GM18868 (cell line): ENCODE results near the gene TMEM179.

ENCODE experiments used
- ATAC-seq: cut with Tn5 transposase; IDR thresholded peaks from one replicate; pipeline ENCODE4 v1.9.1; 2021; ENCODE audit warnings: mild to moderate bottlenecking, moderate library complexity; ENCODE audit not compliant: unreplicated experiment

Gene TMEM179

DNA sequence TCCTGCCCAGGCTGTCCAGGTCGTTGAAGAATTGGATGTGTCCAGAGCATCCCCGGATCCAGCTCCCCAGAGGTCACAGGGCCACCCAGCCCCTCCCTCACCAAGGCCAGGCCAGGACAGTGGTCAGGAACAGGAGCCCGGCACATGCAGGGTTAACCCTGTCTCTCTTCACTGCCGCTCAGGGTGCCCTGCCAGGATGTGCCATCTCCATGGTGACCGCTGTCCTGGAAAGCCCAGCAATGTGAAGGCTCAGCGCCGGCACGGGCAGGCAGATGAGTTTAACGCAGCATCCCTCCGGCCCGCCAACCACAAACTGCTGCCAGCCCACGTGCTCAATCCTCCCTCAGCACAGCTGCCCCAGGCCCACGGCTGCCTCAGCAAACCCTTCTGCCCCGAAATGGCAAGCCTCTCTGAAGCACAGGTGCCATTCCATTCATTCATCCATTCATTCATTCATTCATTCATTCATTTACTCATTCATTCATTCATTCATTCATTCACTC, 4.4 kb downstream of the TMEM179 start:
- ATAC-seq, result no peak

DNA sequence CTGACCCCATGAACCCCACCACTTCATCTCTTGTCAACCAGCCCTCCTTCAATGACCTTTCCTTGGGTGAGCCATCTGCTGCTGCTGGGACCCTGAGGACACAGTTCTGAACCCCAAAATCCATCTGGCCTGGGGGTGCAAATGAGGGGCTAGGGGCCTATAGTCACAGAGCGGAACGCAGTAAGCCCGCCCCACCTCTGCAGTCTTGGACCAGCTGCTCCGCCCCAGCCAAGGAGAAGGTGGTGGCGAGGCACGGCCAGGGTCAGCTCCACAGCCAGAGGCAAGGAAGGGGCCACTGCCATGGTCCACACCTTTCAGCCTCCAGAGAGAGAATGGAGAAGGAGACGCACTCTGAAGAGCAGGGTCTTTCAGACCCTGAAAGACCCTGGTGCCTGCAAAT, 5.1 kb downstream of the TMEM179 start:
- ATAC-seq, result no peak

DNA sequence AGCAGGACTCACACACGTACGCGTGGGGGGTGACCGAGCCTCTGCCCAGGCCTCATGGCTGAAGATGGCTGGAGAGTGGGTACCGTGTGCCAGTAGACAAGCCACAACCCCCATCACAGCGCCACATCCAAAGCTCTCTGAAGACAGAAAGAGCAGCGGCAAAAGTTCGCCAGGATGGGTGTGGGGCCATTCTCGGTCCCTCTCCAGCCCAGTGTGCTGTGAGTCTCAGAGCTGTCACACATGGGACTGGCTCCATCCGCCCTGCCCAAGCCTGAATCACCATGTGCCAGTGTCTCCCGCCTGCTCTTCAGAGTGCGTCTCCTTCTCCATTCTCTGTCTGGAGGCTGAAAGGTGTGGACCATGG, 5.7 kb downstream of the TMEM179 start:
- no peak for ATAC-seq

DNA sequence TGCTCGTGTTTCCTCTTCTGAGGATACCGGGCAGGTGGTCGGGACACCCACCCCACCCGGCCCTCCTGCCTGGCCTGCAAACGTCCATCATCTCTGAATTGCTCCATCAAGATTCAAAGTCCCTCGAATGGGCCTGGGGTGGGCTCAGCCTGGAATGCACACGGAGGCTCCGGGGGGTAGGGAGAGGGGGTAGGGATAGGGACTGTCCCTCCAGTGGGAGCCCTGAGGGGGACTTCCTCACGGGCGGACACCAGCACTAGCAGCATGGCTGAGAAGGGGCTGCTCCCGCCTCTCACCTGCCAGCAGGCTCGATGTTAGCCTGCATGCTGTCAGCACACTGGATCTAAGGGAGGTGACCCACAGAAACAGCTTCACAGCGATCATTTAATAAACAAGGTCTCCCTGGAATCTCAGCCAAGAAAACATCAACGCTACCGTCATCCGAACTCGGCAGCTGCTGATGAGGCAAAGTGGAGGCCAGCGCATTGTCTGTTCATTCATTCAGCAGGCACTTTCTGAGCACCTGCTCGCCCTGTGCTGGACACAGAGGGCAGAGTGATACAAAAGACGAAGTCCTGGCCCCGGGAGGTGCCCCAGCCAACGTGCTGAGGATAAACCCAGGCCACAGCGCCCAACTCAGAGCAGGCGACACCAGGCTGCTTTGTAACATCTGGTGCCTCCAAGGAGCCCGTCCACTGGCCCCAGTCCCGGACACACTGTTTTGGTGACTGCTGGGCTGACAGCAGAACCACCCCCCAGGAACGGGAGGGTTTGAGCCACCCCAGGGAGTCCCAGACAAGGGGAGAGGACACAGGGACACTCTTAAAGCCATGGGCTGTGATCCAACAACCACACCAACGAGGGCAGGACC, 6.3 kb downstream of the TMEM179 start:
- no peak for ATAC-seq

DNA sequence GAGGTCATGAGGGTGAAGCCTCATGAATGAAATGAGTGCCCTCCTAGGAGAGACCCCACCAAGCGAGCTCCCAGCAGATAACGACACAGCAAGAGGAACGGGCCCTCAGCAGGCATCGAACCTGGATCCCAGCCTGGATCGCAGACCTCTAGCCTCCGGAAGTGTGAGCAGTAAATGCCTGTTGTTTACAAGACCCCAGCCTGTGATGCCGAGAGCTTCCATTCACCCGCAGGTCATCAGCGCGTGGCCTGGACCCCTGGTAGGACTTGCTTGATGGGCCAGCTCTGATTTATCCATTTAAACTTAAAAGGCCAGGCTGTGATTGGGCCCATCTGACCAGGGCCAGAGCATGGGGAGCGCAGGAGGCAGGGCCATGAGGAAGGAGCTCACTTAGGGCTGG, 7.0 kb downstream of the TMEM179 start:
- no peak for ATAC-seq

DNA sequence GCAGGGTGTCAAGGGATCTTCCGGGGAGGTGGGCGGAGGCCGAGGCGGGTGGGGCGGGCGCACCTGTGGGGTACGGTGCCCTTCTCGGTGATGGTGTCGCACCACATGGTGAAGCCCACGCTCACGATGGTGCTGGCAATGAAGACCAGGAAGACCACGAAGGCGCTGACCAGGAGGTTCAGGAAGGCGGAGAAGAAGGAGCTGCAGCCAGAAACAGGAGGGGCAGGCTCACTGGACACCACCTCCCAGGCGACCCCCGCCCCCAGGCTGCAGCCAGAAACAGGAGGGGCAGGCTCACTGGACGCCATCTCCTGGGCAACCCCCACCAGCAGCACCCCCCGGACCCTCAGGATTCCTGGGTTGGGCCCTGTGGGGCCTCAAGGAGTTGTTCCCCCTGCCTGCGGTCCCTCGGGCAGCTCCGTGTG, 7.6 kb downstream of the TMEM179 start:
- no peak for ATAC-seq

DNA sequence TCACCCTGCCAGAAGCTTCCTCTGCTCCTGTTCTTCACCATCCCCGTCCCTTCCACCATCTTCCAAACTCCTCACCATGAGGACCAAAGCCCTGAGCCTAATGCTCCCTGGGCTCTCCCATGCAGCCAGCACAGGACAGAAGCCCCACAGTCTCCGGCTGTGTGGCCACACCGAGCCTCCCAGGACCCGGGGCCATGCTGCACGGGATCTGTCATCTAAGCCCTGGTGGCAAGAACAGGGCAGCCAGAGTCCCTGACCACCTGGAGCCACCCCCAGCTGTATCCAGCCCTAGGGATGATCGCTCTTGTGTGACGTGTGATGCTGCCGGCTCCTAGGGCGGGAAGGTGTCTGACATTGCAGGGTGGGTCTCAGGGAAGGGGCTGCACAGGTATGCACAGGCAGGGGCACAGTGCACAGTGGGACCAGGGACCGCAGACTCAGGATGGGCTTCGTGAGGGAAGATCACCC, 8.1 kb downstream of the TMEM179 start:
- ATAC-seq, result no peak

DNA sequence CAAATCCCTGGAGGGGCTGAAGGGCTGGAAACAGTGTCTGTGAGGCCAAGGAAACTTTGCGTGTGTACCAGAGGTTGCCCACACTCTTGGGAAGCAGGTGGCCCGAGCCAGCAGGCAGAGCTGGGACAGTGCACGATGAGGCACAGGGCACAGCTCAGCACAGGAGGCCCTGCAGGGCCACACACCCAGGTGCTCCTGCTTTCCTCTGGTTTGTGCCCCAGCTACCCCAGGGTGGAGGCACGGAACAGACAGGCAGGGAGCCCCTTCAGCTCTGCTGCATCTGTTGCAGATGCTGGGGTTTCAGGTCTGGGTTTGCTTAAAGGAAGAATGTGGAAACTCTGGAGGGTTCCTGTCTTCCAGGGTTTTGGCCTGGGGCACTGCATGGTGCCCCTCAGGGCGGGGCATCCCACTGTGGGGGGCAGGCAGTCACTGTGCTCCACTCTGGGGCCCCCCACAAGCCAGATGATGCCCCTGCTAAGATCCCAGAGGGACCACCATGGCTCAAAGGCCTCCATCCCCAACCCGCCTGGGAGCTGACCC, 8.6 kb downstream of the TMEM179 start:
- ATAC-seq, result no peak

DNA sequence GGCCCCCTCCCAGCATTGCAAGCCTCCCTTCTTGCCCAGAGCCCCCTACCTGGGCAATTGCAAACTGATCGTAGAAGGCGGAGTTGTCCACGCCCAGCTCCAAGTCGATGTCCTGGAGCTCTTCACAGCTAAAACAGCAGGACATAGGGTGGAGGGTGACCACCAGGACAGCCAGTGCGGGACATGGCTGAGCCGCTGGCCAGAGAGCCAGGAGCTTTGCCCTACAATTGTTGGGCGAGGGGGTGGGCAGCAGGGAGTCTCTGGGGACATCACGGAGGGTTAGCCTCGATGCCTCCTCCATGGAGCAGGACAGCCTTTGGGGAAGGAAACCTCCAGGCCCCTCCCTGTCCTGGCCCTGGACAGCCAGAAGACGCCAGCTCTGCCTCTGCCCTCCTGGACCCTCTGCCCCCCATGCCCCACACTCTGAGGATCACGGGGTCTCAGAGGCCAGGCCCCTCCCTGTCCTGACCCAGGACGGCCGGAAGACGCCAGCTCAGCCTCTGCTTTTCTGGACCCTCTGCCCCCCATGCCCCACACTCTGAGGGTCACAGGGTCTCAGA, 9.4 kb downstream of the TMEM179 start:
- no peak for ATAC-seq

DNA sequence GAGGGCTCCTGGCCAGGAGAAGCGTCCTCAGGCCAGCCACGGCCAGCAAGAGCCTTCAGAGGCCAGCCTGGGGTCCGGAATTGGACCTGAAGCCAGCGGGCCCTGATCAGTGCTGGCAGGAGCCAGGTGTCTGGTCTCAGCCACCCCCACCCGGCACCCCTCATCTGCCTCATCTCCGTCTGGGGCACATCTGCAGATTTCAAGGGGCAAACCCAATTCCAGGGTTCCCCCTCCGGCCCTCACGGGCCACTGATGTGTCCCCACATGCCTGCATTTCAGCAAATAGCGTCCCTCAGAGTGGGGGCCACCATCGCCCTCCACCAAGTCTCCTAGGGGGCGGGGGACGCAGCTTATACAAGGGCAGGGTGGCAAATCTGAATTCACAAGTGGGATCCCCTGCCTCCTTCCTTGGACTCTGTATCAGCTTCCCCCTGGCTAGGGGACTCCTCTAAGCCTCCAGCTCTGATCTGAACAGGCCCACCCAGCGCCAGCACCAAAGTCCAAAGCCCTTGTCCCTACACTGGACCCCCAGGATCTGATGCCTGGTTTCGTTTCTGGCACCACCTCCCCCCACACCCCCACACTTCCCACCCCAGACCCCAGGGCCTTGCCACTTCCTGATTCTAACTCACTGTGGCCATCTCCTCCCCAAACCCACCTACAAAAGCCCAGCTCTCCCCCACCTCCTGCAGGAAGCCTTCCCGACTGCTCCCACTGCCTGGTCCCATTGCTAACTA, 10.1 kb downstream of the TMEM179 start:
- no peak for ATAC-seq

DNA sequence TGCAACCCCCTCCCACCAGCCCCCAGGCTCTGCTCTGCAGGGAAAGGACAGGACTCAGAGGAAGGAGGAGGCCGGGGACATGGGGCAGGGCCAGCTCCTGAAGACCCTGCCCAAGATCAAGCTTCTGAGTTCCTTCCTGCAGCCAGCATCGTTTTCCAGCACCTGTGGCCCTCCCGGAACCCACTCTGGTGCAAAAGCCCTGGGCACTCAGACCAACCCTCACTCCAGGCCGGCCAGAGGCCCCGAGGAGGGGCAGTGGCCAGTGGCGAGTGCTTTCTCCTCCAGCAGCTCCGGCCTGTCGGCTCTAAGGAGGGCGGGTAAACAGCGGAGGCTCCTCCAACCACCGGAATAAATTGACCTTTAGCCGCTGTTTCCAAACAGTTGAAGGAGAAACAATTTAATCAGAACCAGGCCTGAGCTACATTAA, 10.8 kb downstream of the TMEM179 start:
- no peak for ATAC-seq

DNA sequence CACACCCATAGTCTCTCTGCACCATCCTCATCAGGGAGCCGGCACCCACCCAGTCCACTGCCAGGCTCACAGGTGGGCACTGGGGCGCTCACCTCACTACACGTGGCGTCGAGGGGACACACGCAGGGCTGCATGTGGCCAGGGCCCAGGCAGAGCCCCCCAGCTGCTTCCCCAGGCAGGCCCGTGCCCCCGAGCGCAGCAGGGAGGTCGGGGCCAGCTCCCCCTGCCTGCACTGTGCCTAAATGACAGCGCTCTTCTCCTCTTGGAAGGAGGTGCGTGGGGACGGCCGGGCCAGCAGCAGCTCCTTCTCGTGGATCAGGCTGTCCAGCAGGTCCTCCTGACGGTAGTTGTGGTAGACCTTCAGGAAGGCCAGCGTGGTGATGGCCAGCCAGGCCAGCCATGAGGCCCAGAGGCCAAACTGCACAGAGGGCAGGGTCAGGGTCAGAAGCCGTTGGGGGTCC, 11.3 kb downstream of the TMEM179 start:
- no peak for ATAC-seq

DNA sequence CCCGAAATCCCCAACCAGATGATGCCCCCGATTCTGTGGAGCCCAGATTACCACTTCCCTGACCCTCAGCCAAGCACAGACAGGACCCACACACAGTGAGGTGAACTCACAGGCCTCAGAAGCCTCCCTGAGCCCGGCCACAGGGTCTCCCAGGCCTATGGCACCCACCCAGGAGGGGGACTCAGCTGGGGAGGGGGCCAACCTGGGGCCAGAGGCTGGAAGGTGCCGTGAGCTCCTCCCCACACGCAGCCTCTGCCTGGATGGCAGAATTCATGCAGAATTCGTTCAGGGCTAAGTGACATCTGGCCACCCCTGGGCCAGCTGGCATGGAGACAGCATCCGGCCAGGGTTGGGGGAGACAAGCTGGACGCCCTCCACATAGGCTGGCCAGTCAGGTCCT, 11.8 kb downstream of the TMEM179 start:
- ATAC-seq, result no peak

DNA sequence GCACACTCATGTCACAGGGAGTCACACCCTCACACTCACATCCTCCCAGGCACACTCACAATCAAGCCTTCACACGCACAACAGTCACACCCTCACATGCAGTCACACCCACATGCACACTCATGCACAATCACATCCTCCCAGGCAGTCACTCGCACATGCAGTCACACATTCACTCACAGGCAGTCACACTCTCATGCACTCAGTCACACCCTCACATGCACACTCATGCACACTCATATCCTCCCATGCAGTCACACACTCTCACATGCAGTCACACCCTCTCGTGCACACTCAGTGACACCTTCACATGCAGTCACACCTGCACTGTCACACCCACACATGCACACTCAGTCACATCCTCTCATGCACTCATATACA, 12.3 kb downstream of the TMEM179 start:
- ATAC-seq, result no peak

DNA sequence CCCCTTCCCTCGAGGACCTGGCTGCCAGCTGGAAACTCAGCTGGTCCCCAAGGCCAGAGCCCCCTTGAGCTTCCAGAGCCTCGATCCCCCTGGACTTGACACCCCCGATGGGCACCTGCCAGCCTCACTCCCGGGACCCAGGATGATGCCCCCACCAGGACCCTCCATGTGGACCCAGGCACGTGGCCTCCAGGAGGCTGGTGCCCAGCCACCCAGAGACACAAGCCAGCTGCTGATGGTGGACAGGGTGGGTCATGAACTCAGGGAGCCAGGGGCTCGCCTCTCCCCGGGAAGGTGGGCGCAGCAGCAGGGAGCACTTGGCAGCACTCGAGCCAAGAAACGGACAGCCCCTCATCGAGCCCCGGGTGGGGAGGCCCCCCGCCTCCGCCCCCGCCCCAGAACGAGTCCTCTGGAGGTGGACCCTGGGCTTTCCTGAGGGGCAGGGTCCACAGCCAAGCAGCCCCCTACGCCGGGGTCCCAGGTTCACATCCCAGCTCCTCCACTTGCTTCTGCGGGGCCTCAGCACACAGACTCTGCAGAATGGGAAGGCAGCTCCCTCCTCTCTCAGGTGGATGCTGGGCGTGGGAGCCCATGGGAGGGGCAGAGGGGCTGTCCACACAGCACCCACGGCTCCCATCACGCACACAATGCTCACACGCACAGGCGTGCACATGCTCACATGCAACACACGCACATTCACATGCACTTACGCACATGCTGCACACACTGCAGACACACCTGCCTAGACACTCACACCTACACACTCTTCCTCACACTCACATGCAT, 12.9 kb downstream of the TMEM179 start:
- ATAC-seq, result no peak

DNA sequence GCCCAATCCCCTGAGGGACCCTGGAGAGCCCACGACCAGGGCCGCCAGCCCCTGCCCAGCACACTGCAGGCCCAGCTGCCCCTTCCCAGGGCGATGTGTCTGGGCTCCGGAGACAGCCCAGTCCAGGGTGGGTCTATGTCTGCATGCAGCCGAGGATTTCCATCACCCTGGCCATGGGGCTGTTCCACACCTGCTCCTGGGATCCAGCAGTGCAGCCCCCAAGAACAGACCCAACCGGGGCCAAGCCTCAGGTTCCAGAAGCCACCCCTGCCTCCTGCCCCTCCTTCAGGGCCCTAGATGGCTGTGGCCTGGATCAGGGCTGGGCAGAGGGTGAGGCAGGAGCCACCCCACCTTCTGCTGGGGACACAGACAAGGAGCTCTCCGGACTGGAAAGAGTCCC, 13.5 kb downstream of the TMEM179 start:
- ATAC-seq, result no peak

DNA sequence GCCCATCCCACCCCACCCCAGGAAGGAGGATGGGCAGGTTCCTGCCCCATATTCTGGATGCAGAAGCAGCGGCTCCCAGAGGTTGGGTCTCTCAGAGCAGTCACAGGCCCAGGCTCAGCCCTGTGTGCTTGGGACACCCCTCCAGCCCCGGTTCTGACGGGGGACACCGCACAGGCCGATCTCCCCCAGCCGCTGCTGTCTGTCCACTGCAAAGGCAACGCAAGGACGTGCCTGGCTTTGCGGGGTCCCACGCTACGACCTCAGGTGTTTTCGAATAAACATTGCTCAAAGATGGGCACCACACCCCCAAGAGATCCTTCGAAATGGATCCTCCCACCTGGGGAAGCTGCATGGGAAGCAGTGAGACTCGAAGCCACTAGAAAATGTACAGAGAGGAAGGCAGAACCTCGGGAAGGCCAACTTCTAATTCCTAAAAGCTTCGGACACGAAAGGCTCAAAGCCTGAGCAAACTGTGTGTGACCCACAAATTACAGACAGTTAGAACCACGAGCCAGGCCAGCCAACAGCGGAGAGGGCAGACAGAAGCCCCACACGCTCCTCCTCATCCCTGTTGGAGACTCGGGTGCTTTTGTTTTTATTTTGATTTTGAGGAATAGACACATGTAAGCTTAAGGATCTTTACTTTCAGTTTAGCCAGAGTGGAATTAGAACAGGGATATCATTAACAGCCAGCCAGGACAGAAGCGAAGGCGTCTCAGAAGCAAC, 14.2 kb downstream of the TMEM179 start:
- no peak for ATAC-seq

DNA sequence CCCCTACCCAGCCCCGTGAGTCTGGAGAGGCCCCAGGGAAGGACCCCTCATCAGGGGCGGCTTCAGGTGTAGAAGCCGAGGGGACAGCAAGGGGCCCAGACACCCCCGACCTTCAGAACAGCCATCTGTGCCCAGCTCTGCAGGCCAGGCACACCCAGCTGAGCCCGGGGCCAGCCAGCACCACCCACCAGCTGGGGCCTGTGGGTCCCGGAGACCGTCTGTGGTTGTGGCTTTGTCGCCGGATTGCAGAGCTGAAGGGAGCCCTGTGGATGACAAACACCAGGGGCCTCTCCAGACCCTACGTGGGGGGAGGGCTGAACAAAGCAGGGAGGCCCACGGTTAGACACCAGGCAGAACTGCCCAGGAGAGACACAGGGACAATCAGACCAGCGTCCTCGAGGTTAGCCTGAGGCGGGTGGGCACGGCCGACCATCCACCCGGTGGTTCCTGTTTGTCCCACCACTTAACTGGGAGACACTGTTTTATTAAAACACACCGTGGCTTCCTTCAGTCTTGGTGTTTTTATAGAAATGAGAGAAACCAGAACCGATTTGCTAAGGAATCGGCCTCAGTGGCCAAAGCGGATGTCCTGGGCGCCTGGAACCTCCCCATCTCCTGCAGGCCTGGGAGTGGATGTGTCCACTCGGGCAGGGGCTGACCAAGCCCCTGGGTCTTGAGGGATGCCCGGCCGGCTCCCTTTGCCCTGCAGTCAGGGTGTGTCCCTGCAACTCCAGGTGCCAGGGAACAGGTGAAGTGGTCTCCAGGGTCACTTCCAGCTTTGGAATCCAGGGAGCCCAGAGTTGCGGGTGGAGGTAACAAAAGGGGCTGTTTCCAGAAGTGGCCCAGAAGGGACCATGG, 15.0 kb downstream of the TMEM179 start:
- no peak for ATAC-seq
